ENCODE results near the gene FBXO33. TPM values are rescaled to one million over a fixed set of nuclear protein-coding genes. Genes with fewer than 3 reads are reported as not detected.

The FBXO33 gene
- total and polyA plus RNA-seq, 2 of the 8 experiments (the other 6 are each of a cell fraction or from before 2014, with no cell fraction given): 4.7 to 11.5 TPM

- Histone ChIP-seq H3K4me1 (replicated peaks in 1 of 4; ENCODE audit: control insufficient read depth in 3 of 4, insufficient read depth in 4 of 4, low read length in 3 of 4) (no peaks in the 10 kb centered on the region), H4K91ac (replicated peaks; ENCODE audit: insufficient read length, low read length) (no peak overlapping the region), H4K20me1 (replicated peaks in 1 of 2; ENCODE audit: control insufficient read depth in 1 of 2, insufficient read depth in 2 of 2, low read length in 2 of 2) (peaks cover 0 to 1% of the 10 kb centered on the region in 2 experiments), H3K27ac (ENCODE audit: low read depth, low read length) (no peak overlapping the region), H4K5ac (ENCODE audit: insufficient read length, low read depth, low read length) (no peak overlapping the region), H3K4ac (replicated peaks; ENCODE audit: insufficient read length, low read depth, low read length) (no peak overlapping the region), H2BK120ac (replicated peaks; ENCODE audit: low read depth, low read length) (no peak overlapping the region), H3K18ac (ENCODE audit: extremely low read depth, low read length) (no peak overlapping the region), H3K27me3 (replicated peaks in 1 of 4; ENCODE audit: control insufficient read depth in 3 of 4, extremely low read depth in 1 of 4, insufficient read depth in 3 of 4, low read length in 3 of 4) (no peaks in the 10 kb centered on the region), H3K56ac (replicated peaks; ENCODE audit: insufficient read length, low read depth, low read length) (no peak overlapping the region), H3K9me3 (ENCODE audit: insufficient read depth in 2 of 2, low read depth in 1 of 2, low read length in 1 of 2) (no peaks in the 10 kb centered on the region), H3K23ac (ENCODE audit: insufficient read length) (no peak overlapping the region), H3K36me3 (ENCODE audit: control insufficient read depth in 2 of 4, insufficient read depth in 4 of 4, low read length in 3 of 4) (no peaks in the 10 kb centered on the region), H2BK5ac (ENCODE audit: low read depth, low read length) (no peak overlapping the region), H2BK15ac (ENCODE audit: low read length) (no peak overlapping the region), H3K14ac (ENCODE audit: insufficient read length) (no peak overlapping the region), H4K8ac (ENCODE audit: extremely low read depth, insufficient read depth, low read length) (no peak overlapping the region), H2AK5ac (ENCODE audit: low read depth, low read length) (no peak overlapping the region), H3K79me2 (ENCODE audit: control insufficient read depth in 1 of 2, insufficient read depth in 2 of 2, low read length in 2 of 2) (no peaks in the 10 kb centered on the region), H3K23me2 (ENCODE audit: low read depth, low read length) (no peaks in the 10 kb centered on the region), H2AFZ (ENCODE audit: low read length) (no peak overlapping the region), H3K9ac (replicated peaks in 1 of 4; ENCODE audit: extremely low read depth in 1 of 4, low read depth in 3 of 4, low read length in 3 of 4) (no peak overlapping the region), H3K4me3 (ENCODE audit: extremely low read depth in 1 of 4, insufficient read depth in 2 of 4, low read depth in 3 of 4, low read length in 4 of 4) (no peak overlapping the region), H3K4me2 (ENCODE audit: insufficient read depth in 1 of 2, low read depth in 2 of 2, low read length in 2 of 2) (no peak overlapping the region), H3K79me1 (ENCODE audit: low read depth, low read length) (no peaks in the 10 kb centered on the region), H2BK20ac (ENCODE audit: low read length) (no peak overlapping the region), H2BK12ac (ENCODE audit: low read depth, low read length) (no peak overlapping the region)
- DNase-seq (ENCODE audit: low read depth in 1 of 2, low spot score in 2 of 2) (no peak), FAIRE-seq (no peak)
- 76% methylated on average over 2 of the region's 2 CpGs; no CpG with 5 or more reads in 1 of the 2 experiments for WGBS, 2 experiments (ENCODE audit: extremely low coverage in 1 of 2, insufficient coverage in 1 of 2, insufficient read length in 1 of 2, insufficient replicate concordance in 2 of 2, low coverage in 1 of 2, low lambda C conversion rate in 2 of 2, missing lambda C conversion rate in 1 of 2)
- POLR2A ChIA-PET (ENCODE audit: partially characterized antibody): interaction anchor here (3.1 kb wide), 1 partner anchor 23 kb away, joined by 8 read pairs; the partner anchor contains the start of gene FBXO33
- CTCF ChIA-PET (ENCODE audit: partially characterized antibody): interaction anchor here (1.0 to 1.3 kb wide), 4 partner anchors 14 to 38 kb away, joined by 3 to 4 read pairs (median 3); partner anchors contain the start of gene FBXO33
- no peak for TF ChIP-seq ASH2L (IDR thresholded peaks at IDR 0.05; ENCODE audit: low read length)
- no peak for TF ChIP-seq SP2 (IDR thresholded peaks at IDR 0.05; ENCODE audit: low read length)
- no peak for TF ChIP-seq RNF2 (IDR thresholded peaks at IDR 0.05; ENCODE audit: borderline replicate concordance, low read depth, low read length, missing control alignments, poor library complexity, severe bottlenecking)
- no peak for TF ChIP-seq CEBPB (IDR thresholded peaks at IDR 0.05; ENCODE audit: low read depth, low read length)
- no peak for TF ChIP-seq JUND (IDR thresholded peaks at IDR 0.05; ENCODE audit: low read length)
- TF ChIP-seq POLR2A (IDR thresholded peaks at IDR 0.05; ENCODE audit: control extremely low read depth in 1 of 2, low read depth in 2 of 2, low read length in 2 of 2): no peak
- no peak for TF ChIP-seq NANOG (IDR thresholded peaks at IDR 0.05; ENCODE audit: insufficient read depth, low read depth, low read length, poor library complexity, severe bottlenecking)
These were observed 22.8 kb upstream of the FBXO33 start for GRCh38 chr14:39454906-39455539.

Data from H1 (cell line).